Body of pancreas (tissue), 4 donors: ENCODE results near the gene MGRN1. TPM values are rescaled to one million over a fixed set of nuclear protein-coding genes. Genes with fewer than 3 reads are reported as not detected.

Experiments
- ATAC-seq: fragments of 150-250 bp; one replicate; pipeline ENCODE4 v1.9.1; 2016
- DNase-seq, 4 donors: peaks; one replicate each; pipeline ENCODE4 v3.0.0-alpha.2; 2019
- H3K27ac ChIP-seq, 4 donors: fragments of 200-600 bp; sonication (generic); 1 replicate in 3 of 4; 2 replicates in 1 of 4; pipeline versions ENCODE4 v1.5.1 to v1.6.1; 2016 to 2019; ENCODE audit warnings: mild to moderate bottlenecking in 1 of 4, mixed read lengths in 1 of 4, moderate library complexity in 1 of 4
- H3K27me3 ChIP-seq, 2 donors: fragments of 200-600 bp; sonication (generic); one replicate each; pipeline ENCODE4 v1.6.0; 2016; ENCODE audit warnings: mild to moderate bottlenecking in 1 of 2
- H3K36me3 ChIP-seq, 2 donors: fragments of 200-600 bp; sonication (generic); replicated peaks in 1 of 2; 2 replicates each; pipeline ENCODE4 v1.5.1; 2016; ENCODE audit warnings: low read depth in 2 of 2; ENCODE audit not compliant: insufficient read depth in 1 of 2
- H3K4me1 ChIP-seq: fragments of 200-600 bp; sonication (generic); one replicate; pipeline ENCODE4 v1.6.0; 2016
- H3K4me3 ChIP-seq, 2 donors: fragments of 200-600 bp; sonication (generic); 1 replicate in 1 of 2; 2 replicates in 1 of 2; pipeline ENCODE4 v1.5.1; 2016 to 2019
- H3K9me3 ChIP-seq, 3 donors: fragments of 200-600 bp; sonication (generic); 1 replicate in 2 of 3; 2 replicates in 1 of 3; pipeline ENCODE4 v1.5.1; 2016
- CTCF ChIP-seq, 7 experiments: fragments of 450-650 bp in 4 of 7; fragments of 200-600 bp in 3 of 7; sonication (generic) in 3 of 7; IDR thresholded peaks; one replicate each; pipeline ENCODE4 v1.5.1; 2016 to 2019; ENCODE audit warnings: antibody characterized with exemption in 7 of 7
- POLR2A ChIP-seq, 3 donors: fragments of 450-650 bp; IDR thresholded peaks; one replicate each; pipeline ENCODE4 v1.6.1; 2016; ENCODE audit warnings: antibody characterized with exemption in 3 of 3, mild to moderate bottlenecking in 2 of 3
- WGBS, 2 donors: methylation state at CpG; one replicate each; pipeline ENCODE4 v1.1.5; 2017; 5-methylcytosine and 5-hydroxymethylcytosine counted together
- intact Hi-C: fragments of 100-400 bp; cut with DNase I; formaldehyde crosslinking; loops from one replicate; pipeline ENCODE4 v1.15.1; 2023
- total RNA-seq, 2 donors: library from RNA; depleted of rRNA; stranded (reverse); fragments of >200 nt; gene quantifications; one replicate each; pipeline ENCODE4 v1.1.0, GENCODE V29; 2016

Gene MGRN1
- total RNA-seq, 2 donors from 2014 or later = 23.3 to 44.8 TPM

GRCh38 chr16:4693296-4693955, 68.8 kb downstream of the MGRN1 start, which contains the start of gene NUDT16L1:
Gene NUDT16L1, plus strand, starts transcription at chr16:4693562. Its CDS starts 165 bp downstream, at chr16:4693727.
- peak within 1 kb of the TSS; percentile 84 to 96 (median 89) for H3K27ac ChIP-seq
- intact Hi-C loops = loop anchor here (5.0 to 10.0 kb wide), 2 partner anchors 76 to 261 kb away; partner anchors contain the start of gene SEC14L5
- peak; percentile 71 to 83 (median 81) for TF ChIP-seq POLR2A (IDR thresholded peaks at IDR 0.05)
- peak in 4 of 7 experiments; percentile 7 to 63 (median 38) for TF ChIP-seq CTCF (IDR thresholded peaks at IDR 0.05)
- peak within 1 kb of the TSS; percentile 84 to 93 for H3K4me3 ChIP-seq
- H3K9me3 ChIP-seq = no peaks in the 10 kb centered on the region
- DNase-seq = peak; percentile 96 to 97 (median 97)
- H3K36me3 ChIP-seq = peaks cover 0 to 7% of the 10 kb centered on the region in 2 donors
- 0% methylated on average over 88 of the region's 91 CpGs; no CpG with 5 or more reads in 1 of the 2 donors for WGBS, 2 donors
- peak; percentile 93 for ATAC-seq
- H3K27me3 ChIP-seq = no peaks in the 10 kb centered on the region
- peaks cover 25% of the 10 kb centered on the region for H3K4me1 ChIP-seq

GRCh38 chr16:4693956-4694641, 69.5 kb downstream of the MGRN1 start:
- peak; percentile 53 to 62 (median 58) for DNase-seq
- TF ChIP-seq CTCF (IDR thresholded peaks at IDR 0.05) = no peak
- no peak for TF ChIP-seq POLR2A (IDR thresholded peaks at IDR 0.05)
- H3K4me3 ChIP-seq = peak overlapping the region; percentile 84 to 93
- peaks cover 0 to 8% of the 10 kb centered on the region in 2 donors for H3K36me3 ChIP-seq
- 1 to 9% methylated on average over 5 to 40 of the region's 54 CpGs for WGBS, 2 donors
- intact Hi-C loops = loop anchor here (5.0 to 10.0 kb wide), 2 partner anchors 77 to 261 kb away; partner anchors contain the start of gene SEC14L5
- no peaks in the 10 kb centered on the region for H3K27me3 ChIP-seq
- peak overlapping the region; percentile 84 to 96 (median 89) for H3K27ac ChIP-seq
- ATAC-seq = peak; percentile 44
- peaks cover 25% of the 10 kb centered on the region for H3K4me1 ChIP-seq
- H3K9me3 ChIP-seq = no peaks in the 10 kb centered on the region

- H3K36me3 ChIP-seq = peaks cover 0 to 9% of the 10 kb centered on the region in 2 donors
- intact Hi-C loops = loop anchor here (5.0 to 10.0 kb wide), 2 partner anchors 78 to 260 kb away; partner anchors contain the start of gene SEC14L5
- DNase-seq = no peak
- no peak for TF ChIP-seq POLR2A (IDR thresholded peaks at IDR 0.05)
- no peak for TF ChIP-seq CTCF (IDR thresholded peaks at IDR 0.05)
- ATAC-seq = no peak
- peaks cover 25% of the 10 kb centered on the region for H3K4me1 ChIP-seq
- H3K27ac ChIP-seq = peak overlapping the region in 3 of 4 donors; percentile 84 to 96 (median 94)
- no peaks in the 10 kb centered on the region for H3K27me3 ChIP-seq
- H3K4me3 ChIP-seq = no peak overlapping the region
- WGBS, 2 donors = 65% methylated on average over 24 of the region's 26 CpGs; no CpG with 5 or more reads in 1 of the 2 donors
- no peaks in the 10 kb centered on the region for H3K9me3 ChIP-seq
Observed at GRCh38 chr16:4694642-4695451, 70.2 kb downstream of the MGRN1 start.

- peaks cover 0 to 15% of the 10 kb centered on the region in 2 donors for H3K36me3 ChIP-seq
- no peak for DNase-seq
- no peak overlapping the region for H3K27ac ChIP-seq
- H3K27me3 ChIP-seq = no peaks in the 10 kb centered on the region
- ATAC-seq = no peak
- intact Hi-C loops = loop anchor here (10.0 kb wide), 1 partner anchor 259 kb away; the partner anchor contains the start of gene SEC14L5
- H3K4me3 ChIP-seq = no peak overlapping the region
- no peaks in the 10 kb centered on the region for H3K9me3 ChIP-seq
- peaks cover 25% of the 10 kb centered on the region for H3K4me1 ChIP-seq
- TF ChIP-seq POLR2A (IDR thresholded peaks at IDR 0.05) (no peak), CTCF (IDR thresholded peaks at IDR 0.05) (no peak)
- WGBS, 2 donors = 59 to 63% methylated on average over 10 to 12 of the region's 12 CpGs
Observed at GRCh38 chr16:4695473-4696171, 71.0 kb downstream of the MGRN1 start.
